WTC11 (cell line): Measurements from ENCODE around the gene TOMM7. TPM values are rescaled to one million over a fixed set of nuclear protein-coding genes. Genes with fewer than 3 reads are reported as not detected.

Source experiments
- ATAC-seq: fragments of 200-7000 bp; cut with Tn5 transposase; 2 replicates; pipeline ENCODE4 v1.10.0; 2021; ENCODE audit warnings: mild to moderate bottlenecking, moderate library complexity
- CTCF ChIA-PET: fragments of 300-600 bp; sonication (Branson Sonifier 250); formaldehyde crosslinking; loops from one replicate; lab custom pipeline; 2021; ENCODE audit warnings: antibody characterized with exemption; lab: Charles Lee
- POLR2A ChIA-PET: fragments of 350-600 bp; sonication (Branson Sonifier 250); formaldehyde crosslinking; loops from one replicate; lab custom pipeline; 2021; ENCODE audit warnings: antibody characterized with exemption; lab: Charles Lee
- DNase-seq: peaks from one replicate; pipeline ENCODE4 v3.0.0; 2021; ENCODE audit warnings: low spot score
- H3K27ac Mint-ChIP-seq: 2 replicates; pipeline ENCODE4 v1.8.0; 2021; ENCODE audit warnings: mixed read lengths
- H3K27me3 Mint-ChIP-seq: 2 replicates; pipeline ENCODE4 v1.8.0; 2021; ENCODE audit warnings: low read depth, mild to moderate bottlenecking, moderate library complexity, mixed read lengths
- H3K36me3 Mint-ChIP-seq: 2 replicates; pipeline ENCODE4 v1.8.0; 2021; ENCODE audit warnings: mixed read lengths
- H3K4me1 Mint-ChIP-seq: 2 replicates; pipeline ENCODE4 v1.8.0; 2022; ENCODE audit warnings: mixed read lengths
- H3K4me3 Mint-ChIP-seq: 2 replicates; pipeline ENCODE4 v1.8.0; 2021; ENCODE audit warnings: mild to moderate bottlenecking, moderate library complexity, mixed read lengths
- H3K9me3 Mint-ChIP-seq: 2 replicates; pipeline ENCODE4 v1.8.0; 2021; ENCODE audit warnings: mixed read lengths
- ARID4B ChIP-seq: sonication (generic); formaldehyde crosslinking; IDR thresholded peaks from 2 replicates; pipeline ENCODE4 v1.8.0; 2023; ENCODE audit warnings: missing genetic modification reagents, mild to moderate bottlenecking, borderline replicate concordance
- ATF2 ChIP-seq: sonication (generic); formaldehyde crosslinking; IDR thresholded peaks from 2 replicates; pipeline ENCODE4 v1.8.1; 2022; ENCODE audit warnings: low read depth, missing genetic modification reagents, borderline replicate concordance
- CREM ChIP-seq: sonication (generic); formaldehyde crosslinking; IDR thresholded peaks from 2 replicates; pipeline ENCODE4 v1.8.1; 2022; ENCODE audit warnings: mild to moderate bottlenecking, missing genetic modification reagents, moderate library complexity
- EMX1 ChIP-seq: fragments of 250-450 bp; sonication (Bioruptor Pico); IDR thresholded peaks from 2 replicates; pipeline ENCODE4 v1.8.0; 2021; ENCODE audit warnings: mild to moderate bottlenecking
- ERG ChIP-seq: fragments of 250-450 bp; sonication (Bioruptor Pico); IDR thresholded peaks from 2 replicates; pipeline ENCODE4 v1.8.0; 2021; ENCODE audit warnings: mild to moderate bottlenecking
- ETV6 ChIP-seq: sonication (generic); formaldehyde crosslinking; IDR thresholded peaks from 2 replicates; pipeline ENCODE4 v1.8.1; 2022; ENCODE audit warnings: mild to moderate bottlenecking, missing genetic modification reagents
- HMGA2 ChIP-seq: fragments of 250-450 bp; sonication (Bioruptor Pico); IDR thresholded peaks from 2 replicates; pipeline ENCODE4 v1.4.0; 2021; ENCODE audit warnings: mild to moderate bottlenecking, moderate library complexity
- IRF1 ChIP-seq: sonication (generic); formaldehyde crosslinking; IDR thresholded peaks from 2 replicates; pipeline ENCODE4 v1.8.0; 2023; ENCODE audit warnings: missing genetic modification reagents
- IRF2 ChIP-seq: sonication (generic); formaldehyde crosslinking; IDR thresholded peaks from 2 replicates; pipeline ENCODE4 v1.8.0; 2022; ENCODE audit warnings: low read depth, missing genetic modification reagents, borderline replicate concordance
- JUN ChIP-seq: sonication (generic); formaldehyde crosslinking; IDR thresholded peaks from 2 replicates; pipeline ENCODE4 v1.8.0; 2023; ENCODE audit warnings: mild to moderate bottlenecking, missing genetic modification reagents
- MAX ChIP-seq: sonication (generic); formaldehyde crosslinking; IDR thresholded peaks from 2 replicates; pipeline ENCODE4 v1.8.0; 2022; ENCODE audit warnings: mild to moderate bottlenecking, missing genetic modification reagents
- NR2C2 ChIP-seq: sonication (generic); formaldehyde crosslinking; IDR thresholded peaks from 2 replicates; pipeline ENCODE4 v1.8.0; 2022; ENCODE audit warnings: mild to moderate bottlenecking, missing genetic modification reagents
- NR3C1 ChIP-seq: sonication (generic); formaldehyde crosslinking; conservative IDR thresholded peaks from 2 replicates; pipeline ENCODE4 v1.8.1; 2023; ENCODE audit warnings: low read depth, mild to moderate bottlenecking, missing genetic modification reagents
- PREB ChIP-seq: sonication (generic); formaldehyde crosslinking; IDR thresholded peaks from 2 replicates; pipeline ENCODE4 v1.8.1; 2022; ENCODE audit warnings: mild to moderate bottlenecking, missing genetic modification reagents, moderate library complexity, borderline replicate concordance
- SP1 ChIP-seq: sonication (generic); formaldehyde crosslinking; conservative IDR thresholded peaks from 2 replicates; pipeline ENCODE4 v1.8.1; 2022; ENCODE audit warnings: missing genetic modification reagents
- TP53 ChIP-seq: sonication (generic); formaldehyde crosslinking; IDR thresholded peaks from 2 replicates; pipeline ENCODE4 v1.8.1; 2023; ENCODE audit warnings: mild to moderate bottlenecking, missing genetic modification reagents
- USF2 ChIP-seq: sonication (generic); formaldehyde crosslinking; IDR thresholded peaks from 2 replicates; pipeline ENCODE4 v1.8.1; 2023; ENCODE audit warnings: mild to moderate bottlenecking, missing genetic modification reagents, moderate library complexity
- ZNF138 ChIP-seq: sonication (generic); formaldehyde crosslinking; conservative IDR thresholded peaks from 2 replicates; pipeline ENCODE4 v1.8.1; 2022; ENCODE audit warnings: mild to moderate bottlenecking, moderate library complexity, missing genetic modification reagents
- ZNF425 ChIP-seq: fragments of 250-450 bp; sonication (Bioruptor Pico); conservative IDR thresholded peaks from 2 replicates; pipeline ENCODE4 v1.9.0; 2021; ENCODE audit warnings: mild to moderate bottlenecking
- ZNF671 ChIP-seq: fragments of 250-450 bp; sonication (Bioruptor Pico); IDR thresholded peaks from 2 replicates; pipeline ENCODE4 v1.8.0; 2021; ENCODE audit warnings: mild to moderate bottlenecking
- ZSCAN18 ChIP-seq: fragments of 250-450 bp; sonication (Bioruptor Pico); IDR thresholded peaks from 2 replicates; pipeline ENCODE4 v2.1.2; 2022; ENCODE audit warnings: mild to moderate bottlenecking, moderate library complexity
- total RNA-seq: library from RNA; stranded (reverse); gene quantifications from 3 replicates; pipeline ENCODE4 v1.2.3, GENCODE V29; 2021

TOMM7 gene
- total RNA-seq, 1 experiment from 2014 or later: 500 TPM

GRCh38 chr7:22853138-22853537, 30.5 kb upstream of the TOMM7 start (continued):
- TF ChIP-seq ZSCAN18 (CRISPR knock-in tag) (no peak), USF2 (CRISPR knock-in tag) (no peak), ATF2 (CRISPR knock-in tag) (no peak), PREB (no peak), ZNF138 (CRISPR knock-in tag) (no peak), NR2C2 (CRISPR knock-in tag) (no peak)

- CTCF ChIA-PET: interaction anchor here (0.6 to 0.9 kb wide), 3 partner anchors 9 to 292 kb away, joined by 3 to 6 read pairs (median 4); no protein-coding TSS in a partner anchor
- H3K27ac Mint-ChIP-seq: no peak overlapping the region
- peaks cover 4% of the 10 kb centered on the region; the same call in 1 of the 2 replicates for H3K27me3 Mint-ChIP-seq
- H3K36me3 Mint-ChIP-seq: peaks cover 4% of the 10 kb centered on the region
- no peak overlapping the region for H3K4me3 Mint-ChIP-seq
- H3K9me3 Mint-ChIP-seq: no peaks in the 10 kb centered on the region; the same call in 1 of the 2 replicates
- peaks cover 37% of the 10 kb centered on the region for H3K4me1 Mint-ChIP-seq
- POLR2A ChIA-PET: no interaction called here
- DNase-seq (no peak), ATAC-seq (no peak)
- TF ChIP-seq IRF1 (CRISPR knock-in tag) (no peak), IRF2 (CRISPR knock-in tag) (no peak), CREM (CRISPR knock-in tag) (no peak), JUN (CRISPR knock-in tag) (no peak), ETV6 (CRISPR knock-in tag) (no peak), ZNF138 (CRISPR knock-in tag) (no peak), NR2C2 (CRISPR knock-in tag) (no peak), TP53 (CRISPR knock-in tag) (no peak), EMX1 (CRISPR knock-in tag) (no peak), HMGA2 (no peak), SP1 (CRISPR knock-in tag) (no peak), NR3C1 (no peak), PREB (no peak), ARID4B (no peak), ZNF671 (CRISPR knock-in tag) (no peak), ZNF425 (no peak), MAX (CRISPR knock-in tag) (no peak), ERG (CRISPR knock-in tag) (no peak)
Measured at GRCh38 chr7:22851145-22851544, 28.5 kb upstream of the TOMM7 start.
